Endometrium (tissue), 2 donors: Measurements from ENCODE around the gene CST4.
"Not testable (repeated sequence)": the region's sequence is repeated elsewhere in the genome, so short reads cannot be mapped to it uniquely, and the experiment has no call there.

Experiments
- FAIRE-seq: peaks from 2 replicates; lab custom pipeline; 2012; peaks lifted over from hg19 to GRCh38; lab: Jason Lieb, UNC
- donor health status: control.
- donor health status: control.

CST4 gene

GRCh38 chr20:23640671-23641667, 47.9 kb downstream of the CST4 start:
- FAIRE-seq: no peak

- FAIRE-seq: no peak
These were observed 48.7 kb downstream of the CST4 start for GRCh38 chr20:23640018-23640601.

GRCh38 chr20:23639490-23639958, 49.3 kb downstream of the CST4 start:
- no peak for FAIRE-seq

- FAIRE-seq: no peak
These were observed 50.5 kb downstream of the CST4 start for GRCh38 chr20:23638309-23638708.

- no peak for FAIRE-seq
These were observed 51.3 kb downstream of the CST4 start, which contains the start of gene CST3 for GRCh38 chr20:23637282-23638221. TSS of gene CST3 (minus strand) at chr20:23637955. CDS start at chr20:23637862, 93 bp downstream.

GRCh38 chr20:23636908-23637281, 51.9 kb downstream of the CST4 start:
- FAIRE-seq: no peak

GRCh38 chr20:23636182-23636907, 52.5 kb downstream of the CST4 start:
- no peak for FAIRE-seq

- FAIRE-seq: not testable (repeated sequence)
These were observed 53.1 kb downstream of the CST4 start for GRCh38 chr20:23635768-23636090.
